ENCODE measurements around the gene SH3BP1.

Gene SH3BP1

DNA sequence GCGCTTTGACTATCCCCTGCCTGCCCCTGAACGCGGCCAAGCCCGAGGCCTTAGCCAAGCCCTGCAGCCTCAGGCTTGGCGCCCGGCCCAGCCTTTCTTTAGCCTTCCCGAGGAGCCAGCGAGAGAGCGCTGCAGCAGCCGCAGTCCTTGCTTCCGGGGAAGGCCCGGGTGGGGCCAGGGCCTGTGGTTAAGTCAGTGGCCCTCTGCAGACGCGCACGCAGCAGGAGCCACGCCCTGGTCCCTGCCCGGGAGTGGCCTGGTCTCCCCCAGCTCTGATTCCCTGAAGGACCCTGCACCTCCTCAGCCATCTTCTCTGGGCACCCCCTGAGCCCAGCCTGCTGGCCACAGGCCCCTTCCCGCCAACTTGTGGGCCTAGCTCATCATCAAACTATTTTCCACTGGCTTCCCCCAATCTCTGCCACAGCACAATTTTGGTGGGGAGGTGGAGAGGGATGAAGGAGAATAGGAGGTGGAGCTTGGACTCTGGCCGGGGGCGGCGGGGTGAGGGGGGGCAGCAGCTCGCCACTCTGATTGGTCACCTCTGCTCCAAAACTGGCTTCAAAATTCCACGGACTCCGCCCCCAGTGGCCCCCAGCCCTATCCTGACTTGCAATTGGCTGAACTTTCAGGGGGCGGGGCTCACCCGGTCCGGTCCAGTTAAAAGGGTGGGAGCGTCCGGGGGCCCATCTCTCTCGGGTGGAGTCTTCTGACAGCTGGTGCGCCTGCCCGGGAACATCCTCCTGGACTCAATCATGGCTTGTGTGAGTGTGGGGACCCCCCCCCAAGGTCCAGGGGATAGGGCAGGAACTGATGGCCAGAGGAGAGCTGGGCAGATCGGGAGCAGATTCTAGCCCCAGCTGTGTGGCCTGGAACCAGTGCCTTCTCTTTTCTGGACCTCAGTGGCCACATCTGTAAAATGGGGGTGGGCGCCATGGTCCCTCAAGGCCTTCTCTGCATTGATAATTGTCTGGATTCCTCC, 35.8 kb downstream of the SH3BP1 start, which contains the start of gene LGALS1:
Gene LGALS1 (plus strand): TSS at position 686 of the 979 bp plus-strand sequence. CDS start 67 bp downstream, at position 753.
- no peaks in the 10 kb centered on the region for H3K9me3 ChIP-seq (ENCODE audit: control insufficient read depth, low read length)

DNA sequence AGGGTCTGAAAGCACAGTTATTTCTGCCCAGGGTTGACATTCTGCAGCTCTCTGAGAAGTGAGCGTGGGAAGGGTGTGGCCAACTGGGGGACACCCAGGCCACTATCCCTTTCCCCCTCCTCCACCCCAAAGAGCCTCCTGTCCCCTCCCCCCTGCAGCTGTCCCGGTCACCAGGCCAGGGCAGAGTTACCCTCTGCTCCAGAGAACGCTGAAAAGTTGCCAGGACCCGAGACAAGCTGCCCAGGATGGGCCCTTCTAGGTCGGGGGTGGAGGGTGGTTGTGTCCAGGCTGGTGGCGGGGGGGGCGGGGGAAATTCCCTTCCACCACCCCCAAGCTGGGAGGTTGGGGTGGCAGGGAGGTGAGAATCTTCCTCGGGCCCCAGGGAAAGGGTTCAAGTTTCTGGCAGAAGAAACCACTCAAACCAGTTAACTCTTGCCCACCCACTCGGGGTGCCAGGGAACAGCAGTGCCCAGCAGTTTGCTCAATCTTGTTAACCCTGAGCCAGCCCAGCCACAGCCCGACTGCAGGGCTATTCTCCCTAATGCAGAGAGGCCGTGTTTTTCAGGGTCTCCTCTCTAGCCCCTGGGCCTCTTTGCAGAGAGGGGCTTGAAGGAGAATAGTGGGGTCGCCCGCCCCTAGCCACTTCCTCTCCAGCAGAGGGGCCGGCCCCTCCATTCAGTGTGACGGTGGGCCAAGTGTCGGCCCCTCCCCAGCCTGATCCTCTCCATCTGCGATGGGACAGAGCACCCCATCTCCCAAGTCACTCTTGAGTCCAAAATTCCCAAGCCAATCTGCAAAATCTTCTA, 36.7 kb downstream of the SH3BP1 start:
- Histone ChIP-seq H3K9ac (no peak overlapping the region), H3K79me2 (no peaks in the 10 kb centered on the region), H3K27me3 (ENCODE audit: control insufficient read depth, insufficient read depth, low read length) (no peaks in the 10 kb centered on the region), H3K4me3 (ENCODE audit: low read depth, low read length) (peak overlapping the region; percentile 75), H3K36me3 (ENCODE audit: control insufficient read depth, insufficient read depth, low read length) (no peaks in the 10 kb centered on the region), H3K4me1 (peaks cover 5% of the 10 kb centered on the region), H3K27ac (peak overlapping the region; percentile 85), H3K9me3 (ENCODE audit: control insufficient read depth, low read length) (no peaks in the 10 kb centered on the region), H3K4me2 (ENCODE audit: low read length) (peak overlapping the region; percentile 93), H2AFZ (no peak overlapping the region)
- TF ChIP-seq, protein P1, sequence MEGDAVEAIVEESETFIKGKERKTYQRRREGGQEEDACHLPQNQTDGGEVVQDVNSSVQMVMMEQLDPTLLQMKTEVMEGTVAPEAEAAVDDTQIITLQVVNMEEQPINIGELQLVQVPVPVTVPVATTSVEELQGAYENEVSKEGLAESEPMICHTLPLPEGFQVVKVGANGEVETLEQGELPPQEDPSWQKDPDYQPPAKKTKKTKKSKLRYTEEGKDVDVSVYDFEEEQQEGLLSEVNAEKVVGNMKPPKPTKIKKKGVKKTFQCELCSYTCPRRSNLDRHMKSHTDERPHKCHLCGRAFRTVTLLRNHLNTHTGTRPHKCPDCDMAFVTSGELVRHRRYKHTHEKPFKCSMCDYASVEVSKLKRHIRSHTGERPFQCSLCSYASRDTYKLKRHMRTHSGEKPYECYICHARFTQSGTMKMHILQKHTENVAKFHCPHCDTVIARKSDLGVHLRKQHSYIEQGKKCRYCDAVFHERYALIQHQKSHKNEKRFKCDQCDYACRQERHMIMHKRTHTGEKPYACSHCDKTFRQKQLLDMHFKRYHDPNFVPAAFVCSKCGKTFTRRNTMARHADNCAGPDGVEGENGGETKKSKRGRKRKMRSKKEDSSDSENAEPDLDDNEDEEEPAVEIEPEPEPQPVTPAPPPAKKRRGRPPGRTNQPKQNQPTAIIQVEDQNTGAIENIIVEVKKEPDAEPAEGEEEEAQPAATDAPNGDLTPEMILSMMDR (IDR thresholded peaks at IDR 0.05), result no peak

More for the DNA sequence above, 35.8 kb downstream of the SH3BP1 start, which contains the start of gene LGALS1:
- peak within 1 kb of the TSS; percentile 80 for H2AFZ ChIP-seq
- peaks cover 7% of the 10 kb centered on the region for H3K4me1 ChIP-seq
- H3K9ac ChIP-seq, result no peak within 1 kb of the TSS
- TF ChIP-seq, protein P1 (IDR thresholded peaks at IDR 0.05), result no peak
- no peaks in the 10 kb centered on the region for H3K79me2 ChIP-seq
- H3K4me3 ChIP-seq (ENCODE audit: low read depth, low read length), result peak within 1 kb of the TSS; percentile 75
- peak within 1 kb of the TSS; percentile 85 for H3K27ac ChIP-seq
- no peaks in the 10 kb centered on the region for H3K27me3 ChIP-seq (ENCODE audit: control insufficient read depth, insufficient read depth, low read length)
- peak within 1 kb of the TSS; percentile 93 for H3K4me2 ChIP-seq (ENCODE audit: low read length)
- H3K36me3 ChIP-seq (ENCODE audit: control insufficient read depth, insufficient read depth, low read length), result no peaks in the 10 kb centered on the region

DNA sequence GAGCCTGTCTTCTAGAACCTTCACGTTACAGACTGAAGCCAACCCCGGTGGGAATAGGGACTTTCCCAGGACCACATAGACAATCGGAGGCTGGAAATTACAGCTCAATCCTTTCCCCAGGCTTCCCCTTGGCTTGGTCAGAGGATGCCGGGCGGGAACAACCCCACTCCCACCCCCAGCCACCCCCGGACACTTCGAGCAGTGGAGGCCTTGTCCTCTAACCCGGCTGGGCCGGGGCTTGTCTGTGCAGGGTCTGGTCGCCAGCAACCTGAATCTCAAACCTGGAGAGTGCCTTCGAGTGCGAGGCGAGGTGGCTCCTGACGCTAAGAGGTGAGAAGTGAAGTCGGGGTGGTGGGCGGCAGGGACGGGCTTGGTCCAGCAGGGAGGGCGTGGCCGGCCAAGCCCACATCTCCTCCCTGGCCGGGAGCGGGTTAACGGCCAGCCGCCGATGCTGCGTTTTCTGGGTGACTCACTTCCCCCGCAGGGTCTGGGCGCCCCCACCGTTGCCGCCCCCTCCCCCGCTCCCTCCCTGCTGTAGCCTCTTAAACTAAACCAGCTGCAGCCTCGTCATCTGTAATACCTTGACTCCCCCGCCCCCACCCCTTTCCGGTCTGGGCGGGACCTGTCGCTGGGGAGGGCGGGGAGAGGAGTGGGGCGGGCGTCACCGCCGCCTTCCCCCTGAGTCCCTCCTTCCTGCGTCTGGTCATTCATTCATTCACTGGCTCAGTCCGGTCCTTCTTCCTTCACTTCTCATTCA, 37.4 kb downstream of the SH3BP1 start:
- peak overlapping the region; percentile 93 for H3K4me2 ChIP-seq (ENCODE audit: low read length)
- peaks cover 4% of the 10 kb centered on the region for H3K4me1 ChIP-seq
- no peak overlapping the region for H2AFZ ChIP-seq
- no peaks in the 10 kb centered on the region for H3K36me3 ChIP-seq (ENCODE audit: control insufficient read depth, insufficient read depth, low read length)
- H3K9me3 ChIP-seq (ENCODE audit: control insufficient read depth, low read length), result no peaks in the 10 kb centered on the region
- H3K9ac ChIP-seq, result no peak overlapping the region
- peak overlapping the region; percentile 85 for H3K27ac ChIP-seq
- H3K4me3 ChIP-seq (ENCODE audit: low read depth, low read length), result peak overlapping the region; percentile 75
- H3K27me3 ChIP-seq (ENCODE audit: control insufficient read depth, insufficient read depth, low read length), result no peaks in the 10 kb centered on the region
- TF ChIP-seq, protein P1 (IDR thresholded peaks at IDR 0.05), result no peak
- H3K79me2 ChIP-seq, result no peaks in the 10 kb centered on the region

DNA sequence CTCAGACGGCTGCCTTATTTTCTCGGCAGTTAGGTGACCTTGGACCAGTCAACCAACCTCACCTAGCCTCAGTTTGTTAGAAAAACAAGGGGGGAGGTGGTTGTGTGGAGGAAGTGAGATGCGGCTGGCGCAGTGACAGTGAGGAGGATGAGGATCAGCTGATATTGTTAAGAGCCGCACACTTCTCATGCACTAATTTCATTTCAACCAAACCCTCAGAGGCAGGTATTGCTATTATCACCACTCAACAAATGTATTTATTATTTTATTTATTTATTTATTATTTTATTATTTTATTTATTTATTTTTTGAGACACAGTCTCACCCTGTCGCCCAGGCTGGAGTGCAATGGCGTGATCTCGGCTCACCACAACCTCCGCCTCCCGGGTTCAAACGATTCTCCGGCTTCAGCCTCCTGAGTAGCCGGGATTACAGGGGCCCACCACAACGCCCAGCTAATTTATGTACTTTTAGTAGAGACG, 38.1 kb downstream of the SH3BP1 start:
- Histone ChIP-seq H3K4me1 (peaks cover 4% of the 10 kb centered on the region), H3K79me2 (no peaks in the 10 kb centered on the region)

More for the DNA sequence above, 38.1 kb downstream of the SH3BP1 start:
- TF ChIP-seq, protein P1 (IDR thresholded peaks at IDR 0.05), result no peak
- H3K9me3 ChIP-seq (ENCODE audit: control insufficient read depth, low read length), result no peaks in the 10 kb centered on the region
- H3K36me3 ChIP-seq (ENCODE audit: control insufficient read depth, insufficient read depth, low read length), result no peaks in the 10 kb centered on the region
- H3K27ac ChIP-seq, result peak overlapping the region; percentile 85
- H3K9ac ChIP-seq, result no peak overlapping the region
- peak overlapping the region; percentile 93 for H3K4me2 ChIP-seq (ENCODE audit: low read length)
- H3K4me3 ChIP-seq (ENCODE audit: low read depth, low read length), result peak overlapping the region; percentile 75
- no peak overlapping the region for H2AFZ ChIP-seq
- H3K27me3 ChIP-seq (ENCODE audit: control insufficient read depth, insufficient read depth, low read length), result no peaks in the 10 kb centered on the region
